Mesenteric fat pad (tissue), 1 donor: ENCODE data around the gene KLHDC8A. TPM values are rescaled to one million over a fixed set of nuclear protein-coding genes. Genes with fewer than 3 reads are reported as not detected.

Experiments
- DNase-seq: peaks from one replicate; pipeline ENCODE4 v3.0.0-alpha.2; 2020; ENCODE audit warnings: low spot score
- total RNA-seq: library from RNA; stranded (reverse); fragmentation: NEBNext Ultra II Directional; extraction: Animal tissue kit (Norgen Biotek cat#: 25700); gene quantifications from one replicate; pipeline ENCODE4 v1.2.1, GENCODE V29; 2021
- donor health status: DM: yes; HTN: yes; CAD: no.

KLHDC8A gene
- total RNA-seq, 1 donor from 2014 or later, result not detected

GRCh38 chr1:205319081-205320018 lies 37.4 kb downstream of the KLHDC8A start:
- DNase-seq, result no peak

GRCh38 chr1:205318231-205318991 lies 38.3 kb downstream of the KLHDC8A start:
- no peak for DNase-seq

GRCh38 chr1:205317311-205317917 lies 39.3 kb downstream of the KLHDC8A start:
- no peak for DNase-seq

GRCh38 chr1:205316161-205316566 lies 40.6 kb downstream of the KLHDC8A start:
- DNase-seq, result no peak

DNA sequence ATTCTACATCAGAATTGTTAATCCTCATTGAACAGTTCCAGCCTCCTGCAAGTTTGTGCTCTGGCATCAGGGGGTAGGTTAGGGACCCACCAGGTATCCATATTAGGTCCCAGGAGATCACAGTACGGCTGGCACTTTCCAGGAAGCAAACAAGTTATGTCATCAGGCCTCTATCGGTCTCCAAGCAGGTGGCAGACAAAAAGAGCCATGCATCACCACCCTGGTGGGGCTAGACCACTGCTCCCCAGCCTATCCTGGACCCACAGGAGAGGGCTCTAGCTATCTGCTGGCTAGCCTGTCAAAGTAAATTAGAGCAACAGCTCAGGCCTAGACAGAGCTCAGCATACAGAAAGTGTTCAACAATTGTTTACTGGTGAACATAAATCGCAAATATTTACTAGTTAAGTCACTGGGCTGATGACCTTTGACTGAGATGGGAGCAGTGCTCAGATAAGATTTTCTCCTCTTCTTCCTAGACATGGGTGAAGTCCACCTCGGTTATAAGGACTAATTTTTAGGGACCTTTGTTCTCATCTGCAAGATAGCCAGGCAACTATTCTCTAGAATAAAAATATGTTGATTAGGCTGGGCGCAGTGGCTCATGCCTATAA lies 41.6 kb downstream of the KLHDC8A start:
- no peak for DNase-seq

GRCh38 chr1:205313563-205314308 lies 43.0 kb downstream of the KLHDC8A start:
- DNase-seq, result no peak

- DNase-seq, result no peak
Measured at GRCh38 chr1:205312866-205313562, 43.7 kb downstream of the KLHDC8A start.

DNA sequence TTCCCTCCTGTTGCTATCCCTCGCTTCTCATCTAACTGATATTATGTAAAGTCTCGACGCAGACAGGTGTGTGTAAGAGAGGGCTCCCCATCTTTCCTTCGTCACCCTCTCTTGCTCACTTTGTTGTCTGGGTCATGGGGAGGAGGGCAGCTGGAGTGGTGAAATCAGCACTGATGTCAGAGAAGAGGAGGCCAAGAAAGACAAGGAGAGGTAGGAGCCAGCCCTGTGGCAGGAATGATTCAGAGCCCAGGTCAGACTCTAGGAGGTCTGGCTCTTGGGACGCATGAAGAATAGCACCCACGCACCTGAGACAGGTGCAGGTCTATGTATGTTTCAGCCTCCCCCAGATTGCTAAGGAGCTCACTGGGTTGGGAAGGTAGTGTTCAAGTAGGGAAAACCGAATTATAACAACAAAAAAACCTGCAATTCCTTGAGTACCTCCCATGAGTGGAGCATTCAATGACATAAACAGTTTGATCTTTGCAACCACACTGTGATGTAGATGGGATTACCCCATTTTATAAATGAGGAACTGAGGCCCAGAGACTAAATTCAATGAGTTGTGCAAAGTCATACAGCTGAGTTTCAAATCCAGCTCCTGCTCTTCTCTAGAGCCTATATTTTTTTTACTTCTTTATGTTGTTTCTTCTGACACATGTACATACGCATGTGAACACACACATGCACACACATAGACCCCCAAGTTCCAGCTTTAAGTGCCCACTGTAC lies 45.6 kb downstream of the KLHDC8A start:
- DNase-seq, result no peak

GRCh38 chr1:205309741-205310140 lies 47.0 kb downstream of the KLHDC8A start:
- DNase-seq, result no peak

DNA sequence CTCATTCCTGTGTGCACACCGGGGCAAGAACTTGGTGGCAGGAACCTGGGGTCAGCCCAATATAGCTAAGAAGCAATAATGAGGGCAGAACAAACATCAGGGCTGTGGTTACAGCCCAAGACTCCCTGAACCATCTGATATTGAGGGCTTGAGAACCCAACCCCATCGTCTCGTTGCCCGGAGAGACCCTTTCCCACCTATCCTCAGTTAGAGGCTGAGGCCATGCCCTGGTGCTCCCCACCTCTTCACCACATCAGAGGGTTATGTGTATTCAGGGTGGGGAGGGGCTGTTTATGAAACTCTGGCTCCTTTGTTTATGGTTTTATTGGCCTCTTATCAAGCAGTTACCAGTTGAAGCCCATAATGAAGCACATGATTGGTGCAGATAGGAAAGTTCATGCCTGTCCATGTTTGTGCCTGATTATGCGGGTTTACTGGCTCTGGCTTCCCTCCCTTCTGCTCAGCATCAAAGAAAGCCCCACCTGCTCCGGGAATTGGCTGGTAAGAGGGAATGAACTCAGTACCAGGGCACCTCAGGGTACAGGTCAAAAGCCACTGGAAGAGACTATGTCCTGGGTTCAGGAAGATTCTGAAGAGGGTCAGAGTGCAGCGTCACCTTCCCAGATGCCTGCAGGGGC lies 49.7 kb downstream of the KLHDC8A start:
- DNase-seq, result no peak

DNA sequence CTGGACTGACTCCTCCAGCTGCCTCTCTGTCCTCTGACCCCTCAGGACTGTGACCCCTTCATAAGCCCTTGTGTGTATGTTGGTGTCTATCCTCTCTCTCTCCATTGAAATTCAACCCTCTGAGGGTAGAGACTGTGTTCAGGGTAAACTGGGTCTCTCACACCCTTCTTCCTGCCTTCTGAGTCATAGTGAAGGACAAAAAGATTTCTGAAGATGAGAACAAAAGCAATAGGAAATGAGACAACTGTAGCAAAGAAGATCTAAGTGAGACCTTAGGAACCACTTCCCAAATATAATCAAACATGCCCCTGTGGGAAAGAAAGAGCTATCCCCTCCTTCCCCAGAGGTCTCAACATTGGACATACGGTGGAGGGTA lies 52.0 kb downstream of the KLHDC8A start:
- no peak for DNase-seq

DNA sequence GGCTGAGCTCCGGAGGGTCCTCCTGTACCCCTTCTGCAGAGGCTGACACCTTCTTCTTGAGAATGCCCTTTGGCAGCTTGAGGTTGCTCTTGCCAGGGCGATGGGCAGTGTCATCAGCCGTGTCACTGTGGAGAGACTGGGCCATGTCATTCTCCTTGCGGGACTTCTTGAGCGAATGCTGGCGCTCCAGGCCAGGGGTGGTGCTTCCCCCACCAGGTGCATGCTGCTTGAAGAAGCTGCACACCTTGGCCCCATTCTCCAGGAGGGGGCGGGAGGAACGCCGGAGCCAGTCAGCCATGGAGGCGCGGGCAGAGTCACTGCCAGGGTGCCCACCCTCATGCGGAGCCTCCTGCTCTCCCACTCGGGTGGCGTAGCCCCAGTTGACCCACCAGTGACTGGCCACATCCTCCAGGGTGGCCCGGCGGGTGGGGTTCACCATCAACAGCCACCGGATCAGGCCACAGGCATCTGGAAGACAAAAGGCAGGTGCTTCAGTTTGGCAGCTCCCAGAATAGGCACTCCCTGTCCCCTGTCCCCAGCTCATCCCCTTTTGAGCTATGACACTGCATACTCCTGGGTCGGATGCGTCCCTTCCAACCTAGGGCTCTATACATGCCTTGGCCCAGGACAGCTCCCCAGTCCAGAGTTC lies 52.6 kb downstream of the KLHDC8A start:
- DNase-seq, result no peak

DNA sequence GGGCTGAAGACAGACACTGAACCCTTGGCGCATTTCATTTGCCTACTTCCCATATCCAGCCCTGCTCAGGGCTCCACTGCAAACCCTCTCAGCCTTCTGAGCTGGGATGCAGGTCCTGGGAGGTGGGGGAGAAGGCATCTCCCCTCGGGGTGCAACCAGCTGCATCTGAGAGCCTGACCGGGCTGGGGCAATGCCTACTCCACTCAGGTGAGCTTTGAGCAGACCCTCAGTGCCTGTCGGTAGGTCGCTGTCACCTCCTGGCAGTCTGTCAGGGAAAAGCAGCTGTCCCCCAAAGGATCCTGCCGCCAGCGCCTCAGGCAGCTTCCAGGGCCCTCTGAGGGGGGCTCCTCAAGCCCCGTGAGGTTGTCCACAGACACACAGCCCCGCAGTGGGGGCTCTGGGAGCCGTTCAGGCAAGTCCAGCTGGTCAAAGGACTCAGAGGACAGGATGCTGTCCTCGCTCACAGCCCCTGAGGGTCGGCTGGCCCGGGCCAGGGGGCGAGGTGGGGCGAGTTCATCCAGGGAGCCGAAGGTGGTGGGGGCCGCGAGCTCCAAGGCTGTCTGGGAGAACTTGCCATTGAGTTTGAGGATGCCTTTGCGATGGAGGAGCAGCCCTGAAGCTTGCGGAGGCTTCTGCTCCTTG lies 53.4 kb downstream of the KLHDC8A start:
- DNase-seq, result no peak

DNA sequence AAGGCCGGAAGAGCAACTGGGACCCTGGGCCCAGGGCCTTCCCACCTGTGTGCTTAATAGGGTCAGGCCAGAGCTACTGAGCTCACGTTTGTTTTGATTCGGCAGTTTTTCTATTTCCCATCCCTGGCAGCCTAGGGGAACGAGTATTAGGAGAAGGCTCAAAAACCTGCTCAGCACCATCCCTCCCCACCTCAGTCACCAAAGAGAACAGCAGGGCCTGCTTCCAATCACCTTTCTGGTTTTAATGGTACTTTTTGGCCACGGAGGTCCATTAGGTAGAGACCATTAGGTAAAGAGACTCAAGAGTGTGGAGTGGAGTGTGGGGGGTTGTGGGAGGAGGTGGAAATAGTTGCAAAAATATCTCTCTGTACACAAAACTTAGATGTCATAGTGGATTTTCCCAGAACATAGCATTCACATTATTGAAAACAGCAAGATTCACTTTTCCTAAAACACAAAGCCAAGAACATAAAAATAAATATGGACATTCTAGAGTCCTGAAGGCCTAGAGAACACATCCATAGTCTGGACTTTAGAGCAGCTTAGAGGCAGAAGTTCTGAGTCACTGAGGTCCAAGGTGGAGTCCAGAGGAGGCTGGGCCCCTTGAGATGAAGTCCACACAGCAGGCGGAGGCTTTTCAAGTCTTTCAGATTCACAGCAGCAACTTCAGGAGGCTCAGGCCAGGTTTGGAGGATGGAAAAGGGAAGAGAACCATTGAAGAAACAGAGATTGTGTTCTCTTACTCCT lies 54.7 kb downstream of the KLHDC8A start:
- no peak for DNase-seq

GRCh38 chr1:205301205-205301821 lies 55.4 kb downstream of the KLHDC8A start:
- DNase-seq, result no peak

DNA sequence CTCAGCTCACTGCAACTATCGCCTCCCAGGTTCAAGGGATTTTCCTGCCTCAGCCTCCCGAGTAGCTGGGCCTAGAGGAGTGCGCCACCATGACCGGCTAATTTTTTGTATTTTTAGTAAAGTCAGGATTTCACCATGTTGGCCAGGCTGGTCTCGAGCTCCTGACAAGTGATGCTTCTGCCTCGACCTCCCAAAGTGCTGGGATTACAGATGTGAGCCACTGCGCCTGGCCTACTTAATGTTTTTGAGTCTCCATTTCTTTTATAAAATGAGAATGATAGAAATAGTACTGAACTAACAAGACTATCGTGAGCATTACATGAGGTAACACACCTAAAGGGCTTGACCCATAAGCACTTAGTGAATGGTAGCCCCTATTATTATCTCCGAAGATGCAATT lies 56.6 kb downstream of the KLHDC8A start:
- no peak for DNase-seq
